HEK293 (cell line): ENCODE results near the gene FSCN2.
A peak's percentile ranks its signal among the peaks of the same experiment; 100 is the strongest.

Source experiments
- GLI4 ChIP-seq: fragments of 450-650 bp; formaldehyde crosslinking; IDR thresholded peaks from 2 replicates; pipeline ENCODE4 v1.5.1; 2016; ENCODE audit warnings: missing biosample characterization, missing genetic modification characterization
- GLIS2 ChIP-seq: fragments of 450-650 bp; formaldehyde crosslinking; IDR thresholded peaks from 2 replicates; pipeline ENCODE4 v1.5.1; 2016; ENCODE audit warnings: missing biosample characterization, missing genetic modification characterization
- MEIS1 ChIP-seq: sonication (generic); formaldehyde crosslinking; IDR thresholded peaks from 2 replicates; pipeline ENCODE4 v1.8.1; 2022; ENCODE audit warnings: missing genetic modification reagents, mild to moderate bottlenecking, borderline replicate concordance
- PRDM1 ChIP-seq: fragments of 450-650 bp; formaldehyde crosslinking; IDR thresholded peaks from 2 replicates; pipeline ENCODE4; 2016; ENCODE audit warnings: missing biosample characterization, missing genetic modification characterization
- TCF7L2 ChIP-seq: IDR thresholded peaks from 2 replicates; pipeline ENCODE4 v1.6.1; 2011; ENCODE audit warnings: low read depth, mild to moderate bottlenecking, inconsistent platforms, low read length, moderate library complexity, borderline replicate concordance
- ZEB2 ChIP-seq: fragments of 450-650 bp; formaldehyde crosslinking; IDR thresholded peaks from 2 replicates; pipeline ENCODE4 v1.5.1; 2016; ENCODE audit warnings: missing biosample characterization, missing genetic modification characterization
- ZNF404 ChIP-seq: fragments of 450-650 bp; formaldehyde crosslinking; IDR thresholded peaks from 2 replicates; pipeline ENCODE4 v1.5.1; 2017; ENCODE audit warnings: missing biosample characterization, missing genetic modification characterization
- ZNF561 ChIP-seq: fragments of 450-650 bp; IDR thresholded peaks from 2 replicates; pipeline ENCODE4 v1.5.1; 2018; ENCODE audit warnings: missing biosample characterization, missing genetic modification characterization, borderline replicate concordance
- ZNF658 ChIP-seq: fragments of 450-650 bp; formaldehyde crosslinking; IDR thresholded peaks from 2 replicates; pipeline ENCODE4; 2016; ENCODE audit warnings: missing biosample characterization, missing genetic modification characterization
- ZNF704 ChIP-seq: fragments of 450-650 bp; formaldehyde crosslinking; IDR thresholded peaks from 2 replicates; pipeline ENCODE4 v1.5.1; 2016; ENCODE audit warnings: missing biosample characterization, missing genetic modification characterization
- ZNF76 ChIP-seq: fragments of 450-650 bp; formaldehyde crosslinking; IDR thresholded peaks from 2 replicates; pipeline ENCODE4; 2016; ENCODE audit warnings: low read depth, missing biosample characterization, missing genetic modification characterization, borderline replicate concordance
- TF ChIP-seq, protein P1 (sequence below): fragments of 450-650 bp; formaldehyde crosslinking; IDR thresholded peaks from 2 replicates; pipeline ENCODE4 v1.5.1; 2016; ENCODE audit warnings: missing biosample characterization, missing genetic modification characterization
- TF ChIP-seq, protein P2 (sequence below): fragments of 450-650 bp; formaldehyde crosslinking; IDR thresholded peaks from 2 replicates; pipeline ENCODE4 v1.5.1; 2017; ENCODE audit warnings: missing biosample characterization, missing genetic modification characterization

- TF ChIP-seq, protein P1, sequence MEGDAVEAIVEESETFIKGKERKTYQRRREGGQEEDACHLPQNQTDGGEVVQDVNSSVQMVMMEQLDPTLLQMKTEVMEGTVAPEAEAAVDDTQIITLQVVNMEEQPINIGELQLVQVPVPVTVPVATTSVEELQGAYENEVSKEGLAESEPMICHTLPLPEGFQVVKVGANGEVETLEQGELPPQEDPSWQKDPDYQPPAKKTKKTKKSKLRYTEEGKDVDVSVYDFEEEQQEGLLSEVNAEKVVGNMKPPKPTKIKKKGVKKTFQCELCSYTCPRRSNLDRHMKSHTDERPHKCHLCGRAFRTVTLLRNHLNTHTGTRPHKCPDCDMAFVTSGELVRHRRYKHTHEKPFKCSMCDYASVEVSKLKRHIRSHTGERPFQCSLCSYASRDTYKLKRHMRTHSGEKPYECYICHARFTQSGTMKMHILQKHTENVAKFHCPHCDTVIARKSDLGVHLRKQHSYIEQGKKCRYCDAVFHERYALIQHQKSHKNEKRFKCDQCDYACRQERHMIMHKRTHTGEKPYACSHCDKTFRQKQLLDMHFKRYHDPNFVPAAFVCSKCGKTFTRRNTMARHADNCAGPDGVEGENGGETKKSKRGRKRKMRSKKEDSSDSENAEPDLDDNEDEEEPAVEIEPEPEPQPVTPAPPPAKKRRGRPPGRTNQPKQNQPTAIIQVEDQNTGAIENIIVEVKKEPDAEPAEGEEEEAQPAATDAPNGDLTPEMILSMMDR (tag by site-specific recombination) = no peak
- TF ChIP-seq, protein P2, sequence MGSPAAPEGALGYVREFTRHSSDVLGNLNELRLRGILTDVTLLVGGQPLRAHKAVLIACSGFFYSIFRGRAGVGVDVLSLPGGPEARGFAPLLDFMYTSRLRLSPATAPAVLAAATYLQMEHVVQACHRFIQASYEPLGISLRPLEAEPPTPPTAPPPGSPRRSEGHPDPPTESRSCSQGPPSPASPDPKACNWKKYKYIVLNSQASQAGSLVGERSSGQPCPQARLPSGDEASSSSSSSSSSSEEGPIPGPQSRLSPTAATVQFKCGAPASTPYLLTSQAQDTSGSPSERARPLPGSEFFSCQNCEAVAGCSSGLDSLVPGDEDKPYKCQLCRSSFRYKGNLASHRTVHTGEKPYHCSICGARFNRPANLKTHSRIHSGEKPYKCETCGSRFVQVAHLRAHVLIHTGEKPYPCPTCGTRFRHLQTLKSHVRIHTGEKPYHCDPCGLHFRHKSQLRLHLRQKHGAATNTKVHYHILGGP (tag by site-specific recombination) = no peak
- TF ChIP-seq GLI4 (tag by site-specific recombination) (no peak; the same call in 1 of the 2 replicates), ZNF704 (no peak), ZNF76 (tag by site-specific recombination) (peak; percentile 9; the same call in 1 of the 2 replicates), TCF7L2 (no peak), ZNF404 (tag by site-specific recombination) (no peak), ZNF561 (tag by site-specific recombination) (no peak), PRDM1 (no peak), MEIS1 (CRISPR knock-in tag) (no peak), GLIS2 (peak; percentile 74), ZNF658 (tag by site-specific recombination) (no peak), ZEB2 (tag by site-specific recombination) (no peak)
Observed at GRCh38 chr17:81511804-81512561, 16.2 kb upstream of the FSCN2 start.
